ENCODE results near the gene NEK8.
A peak's percentile ranks its signal among the peaks of the same experiment; 100 is the strongest.

The NEK8 gene

DNA sequence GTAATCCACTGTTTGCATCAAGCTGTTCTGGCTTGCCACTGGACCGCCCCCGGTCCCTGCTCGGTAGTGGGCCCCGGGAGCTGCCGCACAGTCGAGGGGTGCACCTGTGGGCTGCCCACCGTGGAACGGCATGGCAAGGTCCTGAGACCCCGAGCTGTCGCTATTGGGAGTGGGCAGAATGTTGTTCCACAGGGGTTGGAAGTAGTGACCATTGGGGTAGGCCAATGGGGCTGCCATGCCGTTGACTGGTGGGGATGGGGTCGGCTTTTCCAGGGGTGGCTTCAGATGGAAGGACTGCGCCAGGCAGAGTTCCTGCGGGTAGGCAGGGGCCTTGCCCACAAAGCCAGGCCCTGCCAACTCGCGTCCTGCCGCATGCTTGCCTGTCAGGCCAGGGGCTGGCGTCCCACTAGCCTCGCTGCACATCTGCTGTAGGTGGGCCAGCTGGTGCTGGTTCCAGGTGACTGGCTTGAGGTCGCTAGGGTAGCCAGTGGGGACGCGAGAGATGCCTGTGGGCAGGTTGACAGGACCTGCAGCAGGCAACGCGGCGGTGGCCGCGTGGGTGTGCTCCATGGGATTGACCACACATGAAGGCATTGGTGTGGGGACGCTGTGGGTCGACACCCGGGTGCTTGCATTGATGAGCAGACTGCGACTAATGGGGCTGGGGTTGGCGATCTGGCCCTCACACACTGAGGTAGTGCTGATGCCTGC, 30.0 kb downstream of the NEK8 start:
- no peaks in the 10 kb centered on the region for H3K27me3 ChIP-seq
- peaks cover 0 to 11% (median 0%) of the 10 kb centered on the region in 4 donors for H3K4me1 ChIP-seq
- no peak overlapping the region for H3K4me3 ChIP-seq
- peaks cover 17 to 40% (median 34%) of the 10 kb centered on the region in 3 donors for H3K36me3 ChIP-seq
- no peaks in the 10 kb centered on the region for H3K9me3 ChIP-seq
- peak in 1 of 2 donors; percentile 66 for DNase-seq
- intact Hi-C loops (cut with DNase I; ENCODE audit: low total_unique reads), result no loop called here
- no peak for TF ChIP-seq CTCF (IDR thresholded peaks at IDR 0.05)
- H3K27ac ChIP-seq, result no peak overlapping the region

DNA sequence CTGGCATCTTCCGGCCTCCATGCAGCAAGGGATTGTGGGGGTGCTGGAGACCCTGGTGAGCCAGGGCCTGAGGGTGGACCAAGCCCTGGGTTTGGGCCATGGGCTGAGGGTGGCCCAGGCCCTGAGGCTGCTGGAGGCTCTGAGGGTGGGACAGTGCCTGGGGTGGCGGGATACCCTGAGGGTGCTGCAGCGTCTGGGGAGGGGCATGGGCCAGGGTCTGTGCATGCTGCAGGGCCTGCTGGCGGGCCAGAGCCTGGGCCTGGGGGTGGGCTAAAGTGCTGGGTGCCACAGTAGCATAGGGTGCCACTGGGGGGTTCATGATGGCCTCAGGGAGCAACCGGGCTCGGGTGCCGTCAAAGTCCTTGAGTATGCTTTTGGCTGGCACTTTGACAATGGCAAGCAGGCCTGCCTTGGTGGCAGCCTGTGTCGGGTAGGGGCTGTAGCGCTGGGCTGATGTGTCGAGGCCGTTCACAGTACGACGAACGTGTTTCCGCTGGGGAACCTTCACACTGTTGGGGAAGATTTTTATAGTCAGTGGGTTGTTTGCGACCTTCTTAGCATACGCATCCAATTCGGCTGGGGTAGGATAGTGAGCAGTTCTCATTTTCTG, 30.8 kb downstream of the NEK8 start:
- H3K4me1 ChIP-seq, result peaks cover 0 to 11% (median 0%) of the 10 kb centered on the region in 4 donors
- intact Hi-C loops (cut with DNase I; ENCODE audit: low total_unique reads), result no loop called here
- peaks cover 17 to 42% (median 36%) of the 10 kb centered on the region in 3 donors for H3K36me3 ChIP-seq

GRCh38 chr17:28760601-28761562, 32.3 kb downstream of the NEK8 start:
- Histone ChIP-seq H3K27me3 (no peaks in the 10 kb centered on the region), H3K9me3 (no peaks in the 10 kb centered on the region), H3K36me3 (peaks cover 23 to 55% (median 42%) of the 10 kb centered on the region in 3 donors), H3K27ac (no peak overlapping the region), H3K4me1 (peaks cover 0 to 11% (median 0%) of the 10 kb centered on the region in 4 donors), H3K4me3 (no peak overlapping the region)
- no peak for TF ChIP-seq CTCF (IDR thresholded peaks at IDR 0.05)
- intact Hi-C loops (cut with DNase I; ENCODE audit: low total_unique reads), result loop anchor here (5.0 to 10.0 kb wide), 2 partner anchors 84 to 156 kb away; partner anchors contain the start of gene FAM222B
- peak in 1 of 2 donors; percentile 72 for DNase-seq

More for the DNA sequence above, 30.8 kb downstream of the NEK8 start:
- H3K27me3 ChIP-seq, result no peaks in the 10 kb centered on the region
- peak in 1 of 2 donors; percentile 56 for DNase-seq
- no peak for TF ChIP-seq CTCF (IDR thresholded peaks at IDR 0.05)
- no peak overlapping the region for H3K27ac ChIP-seq
- H3K4me3 ChIP-seq, result no peak overlapping the region
- H3K9me3 ChIP-seq, result no peaks in the 10 kb centered on the region

DNA sequence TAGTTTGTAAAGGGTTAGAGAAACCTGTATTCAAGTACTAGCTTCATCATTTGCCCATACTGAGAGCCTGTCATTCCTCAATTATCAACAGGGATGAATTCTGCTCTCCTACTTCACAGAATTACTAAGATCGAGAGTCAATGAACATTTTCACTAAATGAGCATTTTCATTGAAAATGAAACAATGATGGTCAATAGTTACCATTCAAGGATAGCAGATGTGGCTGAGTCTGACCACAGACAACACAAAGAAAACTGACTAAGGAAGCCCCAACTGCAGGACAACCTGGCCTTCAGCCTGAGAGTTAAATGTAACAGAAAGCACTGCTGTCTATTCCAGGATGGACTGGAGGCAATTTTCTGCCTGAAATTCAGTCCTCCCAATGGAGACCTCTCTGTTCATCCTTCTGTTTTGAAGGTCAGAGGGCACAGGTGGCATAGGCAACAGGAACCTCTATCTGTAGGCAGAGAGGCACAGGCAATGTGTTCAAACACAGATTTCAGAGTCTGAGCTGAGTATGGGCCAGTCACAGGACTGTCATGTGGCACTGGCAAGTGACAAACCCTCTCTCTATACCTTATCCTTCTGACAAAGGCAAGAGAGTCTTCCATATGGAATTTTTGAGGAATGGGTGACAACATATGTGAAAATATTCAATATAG, 34.7 kb downstream of the NEK8 start:
- no peak overlapping the region for H3K4me3 ChIP-seq
- no peaks in the 10 kb centered on the region for H3K27me3 ChIP-seq
- DNase-seq, result peak in 1 of 2 donors; percentile 5
- no peak for TF ChIP-seq CTCF (IDR thresholded peaks at IDR 0.05)
- peaks cover 22 to 51% (median 46%) of the 10 kb centered on the region in 3 donors for H3K36me3 ChIP-seq
- intact Hi-C loops (cut with DNase I; ENCODE audit: low total_unique reads), result loop anchor here (5.0 to 10.0 kb wide), 2 partner anchors 82 to 154 kb away; partner anchors contain the start of gene FAM222B
- no peaks in the 10 kb centered on the region for H3K9me3 ChIP-seq
- peaks cover 0 to 11% (median 0%) of the 10 kb centered on the region in 4 donors for H3K4me1 ChIP-seq
- H3K27ac ChIP-seq, result no peak overlapping the region

Measured in tibial artery (tissue), 4 donors.